EL (cell line): ENCODE results near the gene AGRP.
"Not testable (repeated sequence)": the region's sequence is repeated elsewhere in the genome, so short reads cannot be mapped to it uniquely, and the experiment has no call there.

Experiments used
- DNase-seq: peaks from one replicate; pipeline ENCODE4 v3.0.0-alpha.2; 2016

Gene AGRP

GRCh38 chr16:67504031-67505021 lies 21.0 kb upstream of the AGRP start:
- no peak for DNase-seq

- DNase-seq: no peak
Measured at GRCh38 chr16:67499106-67499505, 15.8 kb upstream of the AGRP start.

- no peak for DNase-seq
Measured at GRCh38 chr16:67490335-67491096, 7.2 kb upstream of the AGRP start.

- DNase-seq: no peak
Measured at GRCh38 chr16:67489401-67490083, 6.2 kb upstream of the AGRP start.

GRCh38 chr16:67487561-67487960 lies 4.2 kb upstream of the AGRP start:
- DNase-seq: not testable (repeated sequence)

- DNase-seq: no peak
Measured at GRCh38 chr16:67486805-67487204, 3.5 kb upstream of the AGRP start.

- no peak for DNase-seq
Measured at GRCh38 chr16:67483731-67484525, 581 bp upstream of the AGRP start.

- no peak for DNase-seq
Measured at GRCh38 chr16:67482233-67482924, 968 bp downstream of the AGRP start.

- no peak for DNase-seq
Measured at GRCh38 chr16:67481561-67482232, 1.6 kb downstream of the AGRP start.

GRCh38 chr16:67480833-67481560 lies 2.4 kb downstream of the AGRP start, which contains the start of gene ATP6V0D1:
ATP6V0D1 (minus strand) TSS chr16:67481157; CDS start chr16:67481086, 71 bp downstream.
- DNase-seq: peak; percentile 97

- DNase-seq: no peak
Measured at GRCh38 chr16:67477960-67478554, 5.3 kb downstream of the AGRP start.

- DNase-seq: no peak
Measured at GRCh38 chr16:67474551-67475455, 8.5 kb downstream of the AGRP start.

- DNase-seq: no peak
Measured at GRCh38 chr16:67471758-67472384, 11.5 kb downstream of the AGRP start.

- DNase-seq: no peak
Measured at GRCh38 chr16:67470359-67470758, 13.0 kb downstream of the AGRP start.

- DNase-seq: no peak
Measured at GRCh38 chr16:67468731-67469130, 14.6 kb downstream of the AGRP start.

- DNase-seq: no peak
Measured at GRCh38 chr16:67466581-67466980, 16.8 kb downstream of the AGRP start.

GRCh38 chr16:67464565-67464964 lies 18.8 kb downstream of the AGRP start:
- no peak for DNase-seq

GRCh38 chr16:67463691-67464090 lies 19.7 kb downstream of the AGRP start:
- DNase-seq: no peak
